CMK (cell line): ENCODE data around the gene TEK.

ENCODE experiments used
- DNase-seq: peaks from one replicate; pipeline ENCODE4 v3.0.0-alpha.2; 2010; ENCODE audit warnings: low read depth

Gene TEK

GRCh38 chr9:27124151-27124550 lies 15.1 kb downstream of the TEK start:
- no peak for DNase-seq

- no peak for DNase-seq
Observed at GRCh38 chr9:27125030-27125429, 16.0 kb downstream of the TEK start.

GRCh38 chr9:27125936-27126335 lies 16.9 kb downstream of the TEK start:
- DNase-seq, result no peak

GRCh38 chr9:27126670-27127069 lies 17.6 kb downstream of the TEK start:
- no peak for DNase-seq

- DNase-seq, result no peak
Observed at GRCh38 chr9:27129221-27129620, 20.2 kb downstream of the TEK start.

GRCh38 chr9:27131731-27132130 lies 22.7 kb downstream of the TEK start:
- DNase-seq, result no peak

GRCh38 chr9:27133817-27134216 lies 24.8 kb downstream of the TEK start:
- no peak for DNase-seq

- no peak for DNase-seq
Observed at GRCh38 chr9:27142299-27142930, 33.4 kb downstream of the TEK start.

GRCh38 chr9:27145143-27145542 lies 36.1 kb downstream of the TEK start:
- no peak for DNase-seq

GRCh38 chr9:27149651-27150050 lies 40.6 kb downstream of the TEK start:
- no peak for DNase-seq

GRCh38 chr9:27150746-27151406 lies 41.9 kb downstream of the TEK start:
- no peak for DNase-seq

- no peak for DNase-seq
Observed at GRCh38 chr9:27151693-27152404, 42.8 kb downstream of the TEK start.

GRCh38 chr9:27152405-27152718 lies 43.3 kb downstream of the TEK start:
- DNase-seq, result no peak

- DNase-seq, result no peak
Observed at GRCh38 chr9:27154908-27155307, 45.9 kb downstream of the TEK start.

GRCh38 chr9:27157097-27157496 lies 48.1 kb downstream of the TEK start:
- DNase-seq, result no peak

- no peak for DNase-seq
Observed at GRCh38 chr9:27157736-27158135, 48.7 kb downstream of the TEK start.

GRCh38 chr9:27160636-27161035 lies 51.6 kb downstream of the TEK start:
- DNase-seq, result no peak

GRCh38 chr9:27162045-27162444 lies 53.0 kb downstream of the TEK start:
- DNase-seq, result no peak

- no peak for DNase-seq
Observed at GRCh38 chr9:27165068-27165467, 56.0 kb downstream of the TEK start.

- no peak for DNase-seq
Observed at GRCh38 chr9:27165670-27166069, 56.6 kb downstream of the TEK start.

GRCh38 chr9:27168496-27168895 lies 59.5 kb downstream of the TEK start:
- no peak for DNase-seq

GRCh38 chr9:27168951-27169350 lies 59.9 kb downstream of the TEK start:
- no peak for DNase-seq

GRCh38 chr9:27176971-27177370 lies 67.9 kb downstream of the TEK start:
- no peak for DNase-seq
